NCI-H1417 (cell line): ENCODE measurements around the gene ARHGAP6.
A peak's percentile ranks its signal among the peaks of the same experiment; 100 is the strongest.
"Not testable (repeated sequence)": the region's sequence is repeated elsewhere in the genome, so short reads cannot be mapped to it uniquely, and the experiment has no call there.

Source experiments
- DNase-seq, 3 experiments: peaks; one replicate each; lab custom pipeline; 2025; lab: John Stamatoyannopoulos, UW

Gene ARHGAP6

GRCh38 chrX:11180571-11180970, 485.1 kb downstream of the ARHGAP6 start:
- peak in 1 of 3 experiments; percentile 56 for DNase-seq

- DNase-seq = no peak
Measured at GRCh38 chrX:11172415-11172814, 493.3 kb downstream of the ARHGAP6 start.

GRCh38 chrX:11171956-11172355, 493.8 kb downstream of the ARHGAP6 start:
- no peak for DNase-seq

- no peak for DNase-seq
Measured at GRCh38 chrX:11164433-11164832, 501.3 kb downstream of the ARHGAP6 start.

GRCh38 chrX:11159149-11159548, 506.6 kb downstream of the ARHGAP6 start:
- DNase-seq = no peak

GRCh38 chrX:11151799-11152559, 513.7 kb downstream of the ARHGAP6 start:
- peak in 2 of 3 experiments; percentile 46 to 85 for DNase-seq

- no peak for DNase-seq
Measured at GRCh38 chrX:11148401-11148800, 517.3 kb downstream of the ARHGAP6 start.

GRCh38 chrX:11146411-11146810, 519.3 kb downstream of the ARHGAP6 start:
- no peak for DNase-seq

GRCh38 chrX:11143931-11144678, 521.6 kb downstream of the ARHGAP6 start:
- peak; percentile 73 to 97 (median 76) for DNase-seq

- DNase-seq = no peak
Measured at GRCh38 chrX:11138498-11139390, 527.0 kb downstream of the ARHGAP6 start.

- peak; percentile 6 to 74 (median 20) for DNase-seq
Measured at GRCh38 chrX:11137543-11138139, 528.1 kb downstream of the ARHGAP6 start.

- no peak for DNase-seq
Measured at GRCh38 chrX:11135564-11136185, 530.0 kb downstream of the ARHGAP6 start.

GRCh38 chrX:11131146-11131545, 534.6 kb downstream of the ARHGAP6 start:
- no peak for DNase-seq

GRCh38 chrX:11130136-11130535, 535.6 kb downstream of the ARHGAP6 start:
- no peak for DNase-seq

- DNase-seq = no peak
Measured at GRCh38 chrX:11129534-11130105, 536.1 kb downstream of the ARHGAP6 start.

- no peak for DNase-seq
Measured at GRCh38 chrX:11125060-11125459, 540.7 kb downstream of the ARHGAP6 start.

GRCh38 chrX:11124112-11124511, 541.6 kb downstream of the ARHGAP6 start:
- DNase-seq = no peak

- not testable (repeated sequence) for DNase-seq
Measured at GRCh38 chrX:11123087-11123486, 542.6 kb downstream of the ARHGAP6 start.

GRCh38 chrX:11119313-11119943, 546.3 kb downstream of the ARHGAP6 start:
- no peak for DNase-seq

- DNase-seq = no peak
Measured at GRCh38 chrX:11117745-11118144, 548.0 kb downstream of the ARHGAP6 start.

GRCh38 chrX:11113731-11114130, 552.0 kb downstream of the ARHGAP6 start:
- DNase-seq = no peak
